GM12872 (cell line): ENCODE measurements around the gene GPC2.

Experiments used
- CTCF ChIP-seq: IDR thresholded peaks from 3 replicates; pipeline ENCODE4 v1.5.1; 2011; ENCODE audit warnings: low read depth, mild to moderate bottlenecking, low read length, moderate library complexity; ENCODE audit not compliant: insufficient read depth

Gene GPC2

GRCh38 chr7:100173806-100174495 lies 3.2 kb downstream of the GPC2 start:
- no peak for TF ChIP-seq CTCF

- no peak for TF ChIP-seq CTCF
Observed at GRCh38 chr7:100171840-100172239, 5.3 kb downstream of the GPC2 start.

GRCh38 chr7:100171087-100171681 lies 6.0 kb downstream of the GPC2 start:
- TF ChIP-seq CTCF: no peak

- no peak for TF ChIP-seq CTCF
Observed at GRCh38 chr7:100170101-100170897, 6.9 kb downstream of the GPC2 start.

DNA sequence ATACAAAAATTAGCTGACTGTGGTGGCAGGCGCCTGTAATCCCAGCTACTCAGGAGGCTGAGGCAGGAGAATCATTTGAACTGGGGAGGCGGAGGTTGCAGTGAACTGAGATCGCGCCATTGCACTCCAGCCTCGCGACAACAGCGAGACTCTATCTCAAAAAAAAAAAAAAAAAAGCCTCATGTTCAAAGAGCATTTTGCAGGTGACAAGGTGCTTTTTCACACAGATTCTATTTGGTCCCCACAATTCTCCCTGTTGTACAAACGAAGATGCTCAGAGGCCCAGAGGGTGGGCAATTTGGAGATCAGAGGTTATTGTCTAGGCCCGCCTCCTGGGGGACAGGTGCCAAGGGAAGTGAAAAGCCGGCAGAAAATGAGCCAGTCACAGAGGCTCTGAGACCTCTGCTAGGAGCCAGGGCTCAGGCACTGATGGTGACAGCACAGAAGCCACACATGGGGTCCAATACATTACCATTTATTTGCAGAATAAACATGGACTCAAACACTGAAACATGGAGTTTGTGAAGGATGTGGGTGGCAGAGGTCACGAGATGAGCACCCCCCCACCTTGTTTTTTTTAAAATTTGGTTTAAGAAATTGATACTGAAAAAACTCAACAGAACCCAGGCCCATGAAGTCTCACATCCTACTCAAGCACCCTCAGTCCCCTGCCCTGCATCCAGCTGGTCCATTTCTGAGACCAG lies 7.9 kb downstream of the GPC2 start:
- no peak for TF ChIP-seq CTCF

- TF ChIP-seq CTCF: no peak
Observed at GRCh38 chr7:100167912-100168323, 9.3 kb downstream of the GPC2 start.
